ENCODE measurements around the gene PIP5K1C.

The PIP5K1C gene

DNA sequence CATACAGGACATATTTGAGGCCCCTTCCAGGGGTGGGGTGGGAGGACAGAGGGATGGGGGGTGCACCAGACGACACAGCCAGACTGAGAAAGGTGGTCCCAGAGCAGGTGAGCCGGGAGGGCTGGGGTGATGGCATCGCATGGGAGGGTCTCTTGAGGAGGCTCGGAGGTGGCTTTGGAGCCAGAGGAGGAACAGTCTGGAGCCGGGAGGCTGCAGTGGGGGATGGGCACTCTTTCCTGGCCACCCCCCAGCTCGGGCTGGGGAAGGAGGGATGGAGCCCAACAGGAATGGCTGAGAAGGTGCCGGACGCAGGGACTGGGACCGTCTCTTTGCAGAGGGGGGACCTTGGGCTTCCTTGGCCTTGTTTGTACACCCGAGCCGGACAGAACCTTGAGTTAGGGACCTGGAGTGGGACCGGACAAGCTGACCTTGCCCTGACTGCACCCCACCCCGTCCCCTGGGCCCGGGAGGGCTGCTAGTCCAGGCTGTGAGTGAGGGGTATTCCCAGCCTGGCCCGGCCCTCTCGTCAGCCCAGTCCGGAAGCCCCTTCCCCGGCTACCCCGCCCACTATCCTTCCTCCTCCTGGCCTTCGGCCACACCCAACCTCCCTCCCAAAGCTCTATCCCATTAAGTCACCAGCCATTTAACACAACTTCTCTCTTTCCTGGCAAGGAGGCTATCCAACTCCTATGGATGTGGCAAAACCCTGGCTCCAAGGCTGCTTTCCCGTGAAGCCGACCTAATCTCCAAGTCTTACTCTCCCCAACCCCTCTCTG lies 92.8 kb downstream of the PIP5K1C start:
- DNase-seq = no peak

- DNase-seq = no peak
Measured at GRCh38 chr19:3606690-3607289, 93.5 kb downstream of the PIP5K1C start, which contains the start of gene TBXA2R. Gene TBXA2R, minus strand, starts transcription at chr19:3606875. Its CDS starts 6,241 bp downstream, at chr19:3600634.

DNA sequence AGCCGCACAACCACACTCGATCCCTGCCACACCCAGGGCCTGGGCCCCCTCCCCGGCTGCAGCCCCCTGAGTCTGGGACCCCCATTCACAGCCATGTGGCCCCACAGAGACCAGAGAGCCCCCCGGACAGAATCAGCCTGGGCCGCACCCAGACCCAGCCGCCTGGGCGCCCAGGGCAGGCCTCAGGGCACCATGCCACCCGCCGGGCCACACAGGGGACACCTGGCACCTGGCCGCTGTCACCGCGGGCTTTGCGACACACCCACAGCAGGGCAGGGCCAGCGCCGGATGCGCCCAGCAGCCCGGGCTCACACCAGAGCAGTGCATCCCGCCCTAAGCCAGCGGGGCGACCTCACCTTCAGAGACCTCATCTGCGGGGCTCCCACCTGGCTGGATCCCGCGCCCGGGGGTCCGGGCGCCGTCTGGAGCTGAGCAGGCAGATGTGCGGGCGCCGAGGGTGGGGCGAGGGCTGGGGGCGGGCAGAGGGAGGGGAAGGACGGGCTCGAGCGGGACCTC lies 94.0 kb downstream of the PIP5K1C start:
- DNase-seq = no peak

- no peak for DNase-seq
Measured at GRCh38 chr19:3605770-3606169, 94.5 kb downstream of the PIP5K1C start.

DNA sequence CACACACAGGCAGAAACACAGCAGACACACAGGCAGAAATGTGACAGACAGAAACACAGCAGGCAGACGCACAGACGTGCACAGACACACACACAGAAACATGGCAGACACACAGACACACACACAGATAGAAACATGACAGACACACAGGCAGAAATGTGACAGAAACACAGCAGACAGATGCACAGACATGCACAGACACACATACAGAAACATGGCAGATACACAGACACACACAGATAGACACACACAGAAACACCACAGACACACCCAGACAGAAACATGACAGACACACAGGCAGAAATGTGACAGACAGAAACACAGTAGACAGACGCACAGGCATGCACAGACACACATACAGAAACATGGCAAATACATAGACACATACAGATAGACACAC lies 94.9 kb downstream of the PIP5K1C start:
- no peak for DNase-seq

- DNase-seq = no peak
Measured at GRCh38 chr19:3604987-3605343, 95.3 kb downstream of the PIP5K1C start.

GRCh38 chr19:3604227-3604986 lies 95.9 kb downstream of the PIP5K1C start:
- no peak for DNase-seq

DNA sequence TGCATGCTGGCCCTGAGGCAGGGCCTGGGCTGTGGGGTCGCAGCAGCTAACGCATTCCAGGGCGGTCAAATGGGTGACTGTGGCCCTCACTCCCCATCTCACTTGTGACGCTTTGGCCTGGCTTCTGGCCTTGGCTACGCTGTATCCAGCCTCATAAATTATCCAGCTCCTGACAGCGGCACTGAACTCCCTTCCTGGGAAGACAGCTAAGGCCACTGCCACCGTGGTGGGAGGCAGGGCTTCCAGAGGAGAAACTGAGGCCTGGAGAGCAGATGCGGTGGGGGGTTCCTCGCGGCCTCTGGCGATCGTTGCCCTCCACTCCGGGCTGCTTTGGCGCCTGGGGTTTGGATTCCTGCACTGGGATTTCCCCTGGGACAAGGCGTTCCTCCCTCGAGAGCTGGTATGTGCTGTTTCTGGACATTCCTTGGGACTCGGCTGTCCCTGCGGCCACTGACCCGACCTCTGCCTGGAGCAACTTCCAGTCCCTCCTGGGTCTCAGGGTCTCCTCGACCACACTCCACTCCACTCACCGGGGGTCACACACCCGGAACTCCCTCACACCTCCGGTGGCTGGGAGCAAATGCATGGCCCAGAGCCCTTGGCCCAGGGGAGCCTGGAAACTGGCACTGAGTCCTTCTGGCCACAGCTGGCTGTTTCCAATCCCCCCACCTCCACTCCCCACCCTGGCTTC lies 97.0 kb downstream of the PIP5K1C start:
- no peak for DNase-seq

DNA sequence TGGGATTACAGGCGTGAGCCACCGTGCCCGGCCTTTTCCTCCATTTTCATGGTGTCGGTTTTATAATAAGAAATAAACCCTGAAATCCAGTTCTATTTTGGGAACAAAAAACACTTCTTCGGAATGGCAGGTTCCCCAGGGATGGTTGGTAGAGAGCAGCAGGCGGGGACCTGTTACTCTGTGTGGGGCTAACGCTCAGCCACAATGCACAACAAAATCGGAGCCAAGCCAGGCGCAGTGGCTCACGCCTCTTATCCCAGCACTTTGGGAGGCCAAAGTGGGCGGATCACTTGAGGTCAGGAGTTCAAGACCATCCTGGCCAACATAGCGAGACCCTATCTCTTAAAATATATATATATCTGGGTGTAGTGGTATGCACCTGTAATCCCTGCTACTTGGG lies 99.2 kb downstream of the PIP5K1C start:
- no peak for DNase-seq

GRCh38 chr19:3599776-3600187 lies 100.5 kb downstream of the PIP5K1C start:
- no peak for DNase-seq

DNA sequence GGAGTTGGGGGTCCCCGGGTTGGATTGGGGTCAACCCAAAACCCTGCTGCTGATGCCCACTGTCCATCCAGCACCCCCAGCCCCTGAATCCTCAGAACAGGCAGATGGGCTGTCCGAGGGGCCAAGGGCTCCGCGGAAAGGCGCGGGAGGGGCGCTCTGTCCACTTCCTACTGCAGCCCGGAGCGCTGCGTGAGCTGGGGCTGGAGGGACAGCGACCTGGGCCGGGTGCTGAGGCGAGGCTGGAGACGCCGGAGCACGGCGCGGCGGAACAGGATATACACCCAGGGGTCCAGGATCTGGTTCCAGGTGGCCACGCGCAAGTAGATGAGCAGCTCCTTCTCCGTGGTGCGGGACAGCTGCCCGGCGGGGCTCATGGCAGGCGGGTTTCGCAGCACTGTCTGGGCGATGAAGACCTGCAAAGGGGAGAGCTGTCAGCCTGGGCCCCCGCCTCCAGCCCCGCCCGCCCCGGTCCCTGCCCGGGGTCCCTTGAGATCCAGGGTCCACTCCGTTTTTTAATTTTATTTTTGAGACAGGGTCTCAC lies 104.7 kb downstream of the PIP5K1C start:
- no peak for DNase-seq

DNA sequence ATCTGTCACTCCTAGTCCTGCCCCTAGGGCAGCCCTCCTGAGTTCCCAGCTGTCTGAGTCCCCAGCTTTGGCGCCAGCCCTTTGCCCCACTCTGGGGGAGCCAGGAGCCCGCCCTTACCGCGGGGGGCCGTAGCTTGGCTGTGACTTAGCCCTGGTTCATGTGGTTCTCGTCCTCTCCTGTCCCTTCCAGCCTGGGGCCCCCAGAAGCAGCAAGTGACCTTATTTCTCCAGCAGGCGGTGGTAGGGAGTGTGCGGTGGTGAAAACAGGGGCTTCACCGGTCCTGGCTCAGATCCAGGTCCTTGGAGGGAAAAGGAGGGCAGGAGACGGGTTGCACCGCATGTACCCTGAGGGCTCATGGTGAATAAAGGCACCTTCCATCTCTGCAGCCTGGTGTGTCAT lies 107.1 kb downstream of the PIP5K1C start:
- no peak for DNase-seq

DNA sequence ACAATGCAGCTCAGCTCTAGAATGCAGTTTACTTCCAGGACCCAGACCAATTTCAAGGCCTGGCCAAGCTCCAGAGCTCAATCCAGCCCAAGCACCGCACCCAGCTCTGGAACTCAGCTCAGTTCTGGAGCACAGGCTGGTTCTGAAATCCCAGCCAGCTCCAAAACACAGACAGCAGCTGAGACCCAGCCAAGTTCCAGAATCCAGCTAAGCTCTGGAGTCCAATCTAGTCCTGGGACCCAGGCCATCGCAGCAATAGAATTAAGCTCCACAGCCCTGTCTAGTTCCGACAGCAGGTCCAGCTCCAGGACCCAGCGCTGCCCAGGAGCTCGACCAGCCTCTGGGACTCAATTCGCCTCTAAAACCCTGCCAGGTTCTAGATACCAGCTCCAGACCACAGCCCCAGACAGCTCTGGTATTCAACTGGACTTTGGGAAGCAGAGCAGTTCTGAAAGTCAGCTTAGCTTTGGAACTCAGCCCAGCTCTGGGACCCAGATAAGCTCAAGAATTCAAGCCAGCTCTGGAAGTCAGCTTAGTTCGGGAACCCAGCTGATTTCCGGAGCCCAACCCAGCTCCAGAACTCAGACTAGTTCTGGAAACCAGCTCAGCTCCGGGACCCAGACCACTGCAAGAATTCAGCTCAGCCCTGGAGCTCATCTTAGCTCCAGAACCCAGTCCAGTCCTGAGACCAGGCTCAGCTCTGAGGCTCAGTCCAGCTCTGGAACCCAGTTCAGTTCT lies 108.2 kb downstream of the PIP5K1C start:
- DNase-seq = no peak

GRCh38 chr19:3590991-3591659 lies 109.1 kb downstream of the PIP5K1C start:
- no peak for DNase-seq

DNA sequence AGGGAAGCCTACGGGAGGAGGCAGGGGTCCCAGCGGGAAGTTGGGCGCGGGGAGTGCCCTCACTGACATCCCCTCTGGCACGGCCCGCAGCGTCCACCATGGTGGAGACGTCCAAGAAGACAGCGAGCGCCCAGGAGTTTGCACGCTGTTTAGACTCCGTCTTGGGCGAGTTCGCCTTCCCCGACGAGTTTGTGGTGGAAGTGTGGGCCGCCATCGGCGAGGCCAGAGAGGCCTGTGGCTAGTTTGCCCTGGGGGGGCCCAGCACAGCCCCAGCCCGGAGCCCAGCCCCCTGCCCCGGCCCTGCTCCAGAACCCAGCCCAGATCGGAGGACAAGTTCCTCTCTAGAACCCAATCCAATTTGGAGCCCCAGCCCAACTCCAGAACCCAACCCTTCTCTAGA lies 110.3 kb downstream of the PIP5K1C start:
- no peak for DNase-seq

DNA sequence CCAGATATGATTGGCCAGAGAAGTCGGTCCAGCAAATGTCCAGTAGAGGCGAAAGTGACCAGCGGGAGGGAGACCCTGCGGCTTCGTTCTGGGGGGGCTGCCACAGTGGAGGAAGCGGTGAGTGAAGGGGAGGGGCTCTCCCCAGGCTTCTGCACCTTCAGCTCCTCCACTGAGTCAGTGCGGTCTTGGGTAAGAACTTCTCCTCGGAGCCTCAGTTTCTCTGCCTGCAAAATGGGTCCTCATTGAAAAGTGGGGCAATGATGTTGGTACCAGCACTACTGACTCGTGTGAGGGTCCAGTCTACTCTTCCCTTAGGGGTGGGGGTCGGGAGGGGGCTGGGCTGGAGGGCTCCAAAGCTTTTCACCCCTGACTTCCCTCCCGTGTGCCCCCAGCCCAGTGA lies 110.8 kb downstream of the PIP5K1C start:
- DNase-seq = no peak

DNA sequence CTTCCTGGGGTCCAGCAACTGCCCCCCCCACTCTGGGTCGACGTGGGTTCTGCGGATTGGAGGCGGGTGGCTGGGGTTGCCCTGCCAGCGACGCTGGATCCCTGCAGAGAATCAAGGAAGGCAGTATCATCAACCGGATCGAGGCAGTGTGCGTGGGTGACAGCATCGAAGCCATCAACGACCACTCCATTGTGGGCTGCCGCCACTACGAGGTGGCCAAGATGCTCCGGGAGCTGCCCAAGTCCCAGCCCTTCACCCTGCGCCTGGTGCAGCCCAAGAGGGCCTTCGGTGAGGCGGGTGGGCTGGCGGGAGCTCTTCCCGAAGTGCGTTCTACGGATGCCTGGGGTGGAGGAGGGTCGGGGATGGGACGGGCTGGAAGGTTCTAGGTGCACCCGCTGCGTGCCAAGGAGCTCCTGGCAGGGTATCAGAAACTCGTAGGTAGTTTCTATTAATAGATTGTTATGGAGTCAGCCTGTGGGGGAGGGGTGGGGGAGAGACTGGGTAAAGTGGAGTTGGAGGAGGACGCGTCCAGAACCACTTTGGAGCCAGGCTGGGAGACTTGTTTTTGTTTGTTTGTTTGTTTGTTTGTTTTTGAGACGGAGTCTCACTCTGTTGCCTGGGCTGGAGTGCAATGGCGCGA lies 113.4 kb downstream of the PIP5K1C start:
- DNase-seq = no peak

DNA sequence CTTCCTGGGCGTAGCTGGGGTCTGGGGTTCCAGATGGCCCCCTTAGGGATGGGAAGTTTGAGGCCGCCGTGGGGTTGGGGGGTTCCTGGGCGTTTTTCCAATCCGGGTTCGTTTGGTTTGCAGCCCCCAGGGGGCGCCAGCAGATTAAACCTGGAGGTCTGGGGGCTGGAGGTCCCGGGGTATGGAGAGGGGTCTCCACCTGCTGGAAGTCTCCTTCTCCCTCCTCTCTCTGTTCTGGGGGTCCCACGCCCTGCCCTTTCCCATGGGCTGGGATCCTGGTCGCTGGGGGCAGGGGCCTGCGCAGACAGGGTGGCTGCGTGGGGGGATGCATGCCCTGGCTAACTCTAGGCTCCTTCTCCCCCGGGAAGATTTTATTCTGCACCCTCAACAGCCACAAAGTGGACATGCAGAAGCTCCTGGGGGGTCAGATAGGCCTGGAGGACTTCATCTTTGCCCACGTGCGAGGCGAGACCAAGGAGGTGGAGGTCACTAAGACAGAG lies 114.1 kb downstream of the PIP5K1C start:
- DNase-seq = no peak

DNA sequence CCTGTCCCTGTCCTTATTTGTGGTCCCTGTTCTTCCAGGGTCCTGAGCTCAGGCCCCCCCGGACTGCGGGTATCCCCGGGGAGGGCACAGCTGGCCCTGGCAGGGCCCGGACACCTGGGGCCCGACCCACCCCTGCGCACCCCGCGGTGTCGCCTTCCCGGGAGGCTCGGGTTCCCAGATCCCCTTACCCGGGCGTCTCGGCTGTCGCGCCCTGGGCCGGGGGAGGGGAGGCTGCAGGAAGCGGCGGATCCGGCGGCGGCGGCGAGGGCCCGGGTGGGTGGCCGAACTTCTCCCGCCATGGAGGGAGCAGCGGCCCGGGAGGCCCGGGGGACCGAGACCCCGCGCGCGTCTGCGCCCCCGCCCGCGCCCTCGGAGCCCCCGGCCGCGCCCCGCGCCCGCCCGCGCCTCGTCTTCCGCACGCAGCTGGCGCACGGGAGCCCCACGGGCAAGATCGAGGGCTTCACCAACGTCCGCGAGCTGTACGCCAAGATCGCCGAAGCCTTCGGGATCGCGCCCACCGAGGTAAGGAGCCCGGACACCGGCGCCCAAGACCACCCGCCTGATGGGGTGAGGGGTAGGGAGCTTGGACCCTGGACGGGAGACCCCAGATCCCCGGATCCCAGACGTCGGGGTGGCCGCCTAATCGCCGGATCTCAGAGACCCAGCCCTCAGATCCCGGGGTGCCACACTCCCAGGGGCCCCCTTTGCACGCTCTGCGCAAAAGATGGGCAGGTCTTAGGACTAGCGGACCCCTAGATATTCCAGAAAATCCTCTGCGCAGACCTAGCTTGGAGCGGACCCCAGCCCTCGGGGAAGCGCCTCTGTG lies 114.8 kb downstream of the PIP5K1C start, which contains the start of gene GIPC3:
Gene GIPC3 (plus strand): TSS at position 178 of the 826 bp plus-strand sequence. CDS start 120 bp downstream, at position 298.
- no peak for DNase-seq
